GM04504 (cell line): Measurements from ENCODE around the gene ZBTB3.
A peak's percentile ranks its signal among the peaks of the same experiment; 100 is the strongest.
"Not testable (repeated sequence)": the region's sequence is repeated elsewhere in the genome, so short reads cannot be mapped to it uniquely, and the experiment has no call there.

Source experiments
- DNase-seq: peaks from one replicate; pipeline ENCODE4 v3.0.0-alpha.2; 2012; ENCODE audit warnings: low read depth

The ZBTB3 gene

DNA sequence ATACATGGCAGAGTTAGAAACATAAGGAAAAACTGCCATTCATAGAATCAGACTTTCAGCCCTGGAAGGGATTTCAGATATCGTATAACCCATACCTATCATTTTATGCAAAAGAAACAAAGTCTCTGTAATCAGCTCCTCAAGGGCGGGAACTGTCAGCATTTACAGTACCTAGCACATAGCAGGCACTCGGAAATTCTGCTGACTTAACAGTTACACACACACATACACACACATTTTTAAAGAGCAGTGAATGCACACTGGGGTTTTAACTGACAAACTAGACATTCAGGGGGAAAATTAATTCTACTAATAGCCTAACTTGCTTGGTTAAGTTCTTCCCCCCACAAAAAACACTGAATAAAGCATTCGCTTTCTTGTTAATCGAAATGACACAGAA is 37.8 kb downstream of the ZBTB3 start:
- DNase-seq, result no peak

DNA sequence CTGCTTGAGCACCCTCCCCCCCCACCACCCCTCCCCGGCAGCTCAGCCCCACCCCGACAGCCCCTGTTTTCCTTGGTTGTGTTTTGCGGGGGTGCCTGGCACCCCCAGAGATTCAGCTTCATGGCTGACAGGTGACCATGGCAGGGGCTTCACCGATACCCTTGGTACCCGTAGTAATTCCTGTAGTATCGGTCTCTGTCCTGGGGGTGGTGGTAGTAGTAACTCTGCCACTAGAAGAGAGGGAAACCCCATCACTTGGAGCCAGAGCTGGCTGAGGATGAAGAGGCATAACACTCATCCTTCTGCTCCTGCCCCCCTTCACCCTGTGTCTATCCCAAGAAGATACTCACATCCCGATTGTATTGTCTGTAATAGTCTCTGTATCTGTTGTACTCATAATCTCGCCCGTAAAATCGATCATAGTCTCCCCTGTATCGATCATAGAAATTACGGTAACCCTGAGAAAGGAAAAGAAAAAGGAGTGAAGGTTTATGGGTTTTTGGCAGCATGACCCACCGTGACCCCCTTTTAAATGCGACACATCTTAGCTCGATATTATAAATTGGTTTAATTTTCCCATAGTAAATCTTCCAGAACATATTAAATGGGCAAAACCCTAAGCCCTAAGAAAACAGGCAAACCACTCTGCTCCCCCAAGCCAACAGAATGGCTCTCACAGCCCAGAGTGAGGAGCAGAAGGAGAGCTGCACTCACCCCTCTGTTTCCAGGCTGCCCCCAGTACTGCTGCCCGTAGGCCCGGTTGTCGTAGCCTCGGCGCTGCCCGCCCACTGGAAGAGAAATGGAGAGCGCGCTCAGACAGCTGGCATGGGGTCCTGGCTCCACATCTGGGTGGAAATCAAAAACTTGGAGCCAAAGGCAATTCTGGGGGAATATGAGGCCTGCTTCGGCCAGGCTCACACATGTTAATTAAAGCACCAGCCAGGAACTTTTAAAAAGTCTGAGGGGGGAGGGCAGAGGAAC is 38.5 kb downstream of the ZBTB3 start:
- no peak for DNase-seq

DNA sequence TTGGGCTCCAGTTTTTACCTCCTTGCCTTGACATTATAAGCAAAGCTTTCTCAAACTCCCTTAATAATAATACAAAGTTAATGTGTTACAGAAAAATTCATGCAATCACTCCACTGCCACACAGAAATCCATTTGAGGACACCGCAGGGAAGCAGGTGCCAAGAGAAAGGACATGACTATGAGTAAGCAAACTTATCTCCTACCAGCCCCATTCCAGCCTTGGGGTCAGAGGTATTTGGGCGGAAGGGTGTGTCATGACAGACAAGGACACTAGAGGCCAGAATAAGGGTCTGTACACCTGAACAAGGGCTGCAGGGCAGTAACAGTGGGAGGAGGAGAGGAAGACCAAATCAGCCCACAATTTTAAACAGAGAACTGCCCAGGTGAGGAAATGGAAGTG is 40.6 kb downstream of the ZBTB3 start:
- DNase-seq, result no peak

DNA sequence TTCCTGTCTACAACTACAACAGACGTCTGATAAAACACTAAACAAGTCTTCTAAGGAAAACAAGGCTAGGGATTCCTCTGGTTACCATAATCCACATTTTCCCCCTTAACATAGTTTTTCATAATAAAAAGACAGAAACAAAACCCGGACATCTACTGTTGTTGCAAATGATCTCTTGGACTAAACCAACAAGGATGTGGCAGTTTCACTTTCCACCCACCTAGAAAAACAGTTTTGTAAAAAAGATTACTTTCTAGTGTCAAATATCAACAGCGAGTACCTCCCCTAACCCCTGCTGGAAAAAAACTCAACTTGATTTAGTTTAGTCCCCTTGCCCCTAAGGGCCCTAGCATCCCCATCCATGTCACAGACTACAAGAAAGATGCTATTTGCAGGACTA is 41.1 kb downstream of the ZBTB3 start:
- no peak for DNase-seq

DNA sequence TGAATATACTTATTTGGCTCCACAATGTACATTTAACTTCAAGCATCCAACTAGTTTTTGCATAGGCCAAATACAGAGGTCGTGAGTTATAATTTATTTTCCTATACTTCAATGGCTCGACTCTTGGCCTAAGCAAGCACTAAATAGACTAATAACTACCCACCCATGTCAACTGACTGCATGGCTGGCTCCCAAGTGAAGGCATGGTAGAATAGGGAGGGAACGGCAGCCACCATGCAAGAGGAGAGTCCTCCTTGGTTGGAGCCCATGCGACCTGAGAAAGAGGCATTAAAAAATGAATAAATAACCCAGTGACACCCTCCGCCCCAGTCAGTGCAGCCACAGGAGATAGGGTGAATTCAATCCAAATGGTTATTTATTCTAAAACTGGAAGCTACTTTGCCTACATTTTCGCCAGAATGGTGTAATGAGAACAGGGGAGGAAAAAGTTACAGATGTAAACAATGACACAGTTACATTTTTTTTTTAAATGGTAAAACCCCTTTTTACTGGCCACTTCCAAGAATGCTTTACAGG is 41.6 kb downstream of the ZBTB3 start:
- no peak for DNase-seq

DNA sequence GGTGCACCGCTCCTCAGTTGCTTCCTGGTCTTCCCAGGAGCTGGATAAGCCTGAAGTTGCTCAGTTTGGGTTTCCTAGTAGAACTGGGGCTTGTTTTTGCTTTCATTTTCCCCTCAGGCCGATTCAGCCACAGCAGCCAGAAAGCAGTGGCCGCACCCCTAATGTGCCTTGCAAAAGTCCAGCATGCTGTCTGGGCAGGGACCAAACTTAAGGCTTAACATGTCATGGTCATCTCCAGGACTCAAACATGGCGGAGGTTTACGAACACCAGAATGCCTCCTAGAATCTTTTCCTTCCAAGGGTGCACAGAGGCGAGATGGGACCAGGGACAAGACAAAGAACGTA is 44.0 kb downstream of the ZBTB3 start:
- DNase-seq, result no peak

DNA sequence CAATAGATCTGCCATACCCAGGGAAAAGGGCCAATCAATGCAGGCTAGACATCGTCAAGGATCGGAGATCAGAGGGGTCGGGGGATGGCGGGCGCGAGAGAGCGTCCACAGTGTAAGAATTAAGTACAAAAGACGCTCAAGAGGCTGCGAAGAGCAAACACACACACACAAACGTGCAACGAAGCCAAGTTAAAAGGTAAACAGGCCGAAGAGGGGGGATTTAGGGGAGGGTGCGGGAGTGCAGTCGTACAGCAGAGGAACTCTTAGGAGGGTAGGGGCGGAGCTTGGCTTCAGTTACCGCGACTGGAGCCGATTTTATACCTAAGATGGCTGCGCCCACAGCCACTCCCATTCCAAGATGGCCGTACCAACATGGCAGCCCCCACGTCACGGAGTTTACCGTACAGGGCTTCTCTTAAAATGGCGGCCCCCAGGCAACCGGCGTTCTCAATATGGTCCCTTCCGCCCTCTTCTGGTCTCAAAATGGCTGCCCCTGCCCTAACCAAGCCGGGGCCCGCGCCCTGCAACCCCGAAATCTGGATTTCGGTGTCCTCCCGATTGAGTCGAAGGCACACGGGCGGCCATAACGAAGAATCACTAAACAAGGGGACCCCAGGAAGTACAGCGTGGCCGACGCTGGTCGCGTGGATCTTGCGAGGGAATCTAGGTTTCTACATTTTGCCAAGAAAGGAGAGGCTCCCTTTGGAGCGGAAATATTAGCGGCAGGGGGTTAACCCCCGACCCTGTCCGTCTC is 44.5 kb downstream of the ZBTB3 start:
- DNase-seq, result peak; percentile 94

DNA sequence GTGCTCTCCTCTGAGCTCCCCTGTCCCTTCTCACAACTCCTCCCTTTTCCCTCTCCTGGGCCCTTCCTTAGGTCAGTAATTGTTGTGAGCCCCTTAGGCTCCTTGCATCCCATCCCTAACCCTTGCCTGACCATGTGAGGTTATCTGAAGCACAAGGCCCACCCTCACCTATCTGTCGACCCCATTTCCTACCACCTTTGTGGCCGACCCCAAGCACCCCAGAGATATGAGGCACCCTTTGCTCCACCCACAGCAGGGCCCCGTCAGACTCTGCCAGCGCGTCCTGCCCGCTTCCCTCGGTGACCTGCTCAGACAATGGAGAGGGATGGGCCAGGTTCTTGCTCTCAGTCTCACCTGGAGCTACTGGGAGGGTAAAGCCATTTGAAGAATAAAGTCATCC is 45.2 kb downstream of the ZBTB3 start:
- no peak for DNase-seq

DNA sequence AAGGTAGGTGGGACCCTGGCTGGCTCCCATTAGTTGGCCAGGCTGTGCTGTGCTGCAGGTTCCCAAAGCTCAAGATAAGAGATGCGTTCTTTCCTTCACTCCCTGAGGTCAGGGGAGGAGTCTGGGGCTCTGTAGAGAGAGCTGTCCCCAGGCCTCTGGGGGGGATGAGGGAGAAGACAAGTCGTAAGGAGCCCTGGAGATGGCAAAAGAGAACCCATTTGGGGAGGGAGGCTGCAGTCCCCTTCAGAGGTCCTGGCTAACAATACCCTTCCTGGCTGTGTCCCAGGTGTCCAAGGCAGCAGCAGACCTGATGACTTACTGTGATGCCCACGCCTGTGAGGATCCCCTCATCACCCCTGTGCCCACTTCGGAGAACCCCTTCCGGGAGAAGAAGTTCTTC is 45.6 kb downstream of the ZBTB3 start:
- DNase-seq, result no peak

DNA sequence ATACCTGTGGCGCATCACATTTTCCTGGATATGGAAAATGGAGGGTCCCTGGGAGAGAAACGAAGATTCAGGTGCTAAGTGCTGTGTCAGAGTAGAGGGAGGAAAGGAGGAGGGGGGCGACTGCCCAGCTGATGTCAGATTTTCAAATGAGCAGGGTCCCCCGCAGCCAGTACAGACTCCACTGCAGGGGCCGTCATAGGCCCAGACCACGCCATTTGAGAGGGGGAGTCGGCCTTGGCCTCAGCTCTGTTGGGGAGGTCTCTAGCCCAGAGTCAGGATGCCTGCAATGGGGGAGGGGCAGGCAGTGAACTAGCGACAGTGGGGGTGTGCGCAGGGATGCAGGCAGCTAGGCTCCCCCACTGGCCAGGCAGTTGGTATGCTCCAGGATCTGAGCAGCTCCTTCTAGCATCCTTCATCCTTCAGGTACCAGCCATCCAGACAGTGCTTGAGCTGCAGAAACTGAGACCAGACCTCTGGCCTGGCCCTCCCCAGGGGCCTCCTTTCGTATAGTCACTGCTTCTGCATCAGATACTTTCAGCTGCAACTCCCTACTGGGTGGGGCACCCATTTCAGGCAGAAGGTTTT is 46.6 kb downstream of the ZBTB3 start, which contains the start of the genes BSCL2 and GNG3:
Gene BSCL2, minus strand, starts transcription at position 148 of the 585 bp plus-strand sequence. CDS start 229 bp downstream, outside the sequence.
Gene GNG3, plus strand, starts transcription at position 400 of the 585 bp plus-strand sequence. CDS start 620 bp downstream, outside the sequence.
- DNase-seq, result no peak

DNA sequence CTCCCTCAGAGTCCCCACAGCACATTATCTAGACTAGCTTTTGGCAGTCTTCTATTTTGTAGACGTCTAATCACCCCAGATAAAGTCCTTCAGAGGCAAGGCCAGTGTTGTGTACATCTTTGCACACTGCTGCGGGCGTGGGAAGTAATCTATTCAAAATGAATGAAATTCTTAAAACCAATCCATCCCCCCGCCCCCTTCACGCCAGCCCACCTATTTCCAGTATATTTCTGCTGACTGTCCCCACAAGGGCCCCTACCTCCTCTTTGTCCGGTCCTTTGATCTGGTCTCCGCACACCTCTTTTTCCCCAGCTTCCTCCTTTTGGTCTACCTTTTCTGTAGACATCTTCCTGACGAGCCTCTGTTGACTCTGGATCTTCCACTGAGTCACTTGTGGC is 47.1 kb downstream of the ZBTB3 start:
- DNase-seq, result no peak

DNA sequence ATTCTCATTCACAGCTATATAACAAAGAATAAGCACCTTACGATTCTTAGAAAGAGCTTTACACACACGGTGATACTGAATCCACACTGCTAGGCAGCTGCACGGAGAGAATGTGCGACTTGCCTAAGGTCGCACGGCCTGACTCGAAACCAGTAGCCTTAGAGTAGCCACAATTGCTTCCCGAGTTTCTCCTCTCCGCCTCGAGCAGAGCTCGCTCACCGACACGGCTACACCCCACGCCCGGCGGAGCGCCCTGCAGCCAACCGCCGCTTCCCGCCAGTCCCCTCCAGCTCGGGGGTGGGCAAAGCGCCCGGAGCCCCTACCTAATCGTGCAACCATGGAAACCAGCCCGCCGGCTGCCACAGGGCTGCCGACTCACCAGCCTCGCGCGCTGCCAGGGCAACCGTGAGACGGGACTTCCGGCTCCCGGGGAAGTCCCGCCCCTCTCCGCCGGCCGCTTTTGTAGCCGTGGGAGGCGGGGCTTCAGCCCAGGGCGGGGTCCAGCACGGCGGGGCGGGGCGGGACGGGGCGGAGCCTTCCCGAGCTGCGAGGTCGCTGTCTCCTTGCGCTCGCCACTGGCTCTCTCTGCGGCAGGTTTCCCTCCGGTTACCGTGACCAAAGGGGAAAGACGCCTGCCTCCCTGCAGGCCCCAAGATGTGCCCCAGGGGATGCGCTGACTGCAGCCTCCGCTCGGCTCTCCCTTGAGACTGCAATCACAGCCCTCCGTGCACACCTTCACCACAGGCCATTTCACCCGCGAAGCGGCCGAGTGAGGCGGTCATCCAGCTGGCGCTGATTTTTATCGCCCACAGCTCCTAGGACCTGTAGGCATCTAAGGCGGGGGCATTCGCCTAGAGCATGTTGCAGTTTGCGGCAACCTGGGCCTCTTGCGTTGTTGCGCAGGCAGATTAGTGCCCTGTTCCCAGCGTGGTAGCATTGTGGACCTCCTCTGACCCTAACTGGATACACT is 47.8 kb downstream of the ZBTB3 start:
- peak; percentile 82 for DNase-seq

DNA sequence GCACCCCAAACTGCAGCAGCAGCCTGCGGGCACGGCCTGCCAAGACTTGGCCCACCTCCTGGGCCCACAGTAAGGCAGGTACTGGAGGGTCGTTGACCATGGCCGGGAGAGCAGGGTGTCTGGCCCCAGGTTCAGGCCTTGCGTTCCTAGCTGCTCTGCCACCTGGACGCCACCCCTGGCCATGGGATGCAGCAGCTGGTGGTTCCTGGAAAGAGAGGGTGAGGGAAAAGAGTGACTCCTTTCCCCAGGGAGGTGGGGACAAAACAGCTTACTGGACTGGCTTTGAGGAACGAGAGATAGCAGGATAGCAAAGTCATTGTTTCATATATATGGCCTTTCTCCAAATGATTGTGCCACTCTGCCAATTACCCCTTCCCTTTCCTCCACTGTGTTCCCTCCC is 48.5 kb downstream of the ZBTB3 start:
- DNase-seq, result no peak

DNA sequence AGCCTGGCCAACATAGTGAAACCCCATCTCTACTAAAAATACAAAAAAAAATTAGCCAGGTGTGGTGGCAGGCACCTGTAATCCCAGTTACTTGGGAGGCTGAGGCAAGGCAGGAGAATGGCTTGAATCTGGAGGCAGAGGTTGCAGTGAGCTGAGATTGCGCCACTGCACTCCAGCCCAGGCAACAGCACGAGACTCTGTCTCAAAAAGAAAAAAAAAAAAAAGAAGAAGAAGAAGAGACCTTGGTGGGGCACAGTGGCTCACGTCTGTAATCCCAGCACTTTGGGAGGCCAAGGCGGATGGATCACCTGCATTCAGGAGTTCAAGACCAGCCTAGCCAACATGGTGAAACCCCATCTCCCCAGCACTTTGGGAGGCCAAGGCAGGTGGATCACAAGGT is 50.0 kb downstream of the ZBTB3 start:
- not testable (repeated sequence) for DNase-seq

DNA sequence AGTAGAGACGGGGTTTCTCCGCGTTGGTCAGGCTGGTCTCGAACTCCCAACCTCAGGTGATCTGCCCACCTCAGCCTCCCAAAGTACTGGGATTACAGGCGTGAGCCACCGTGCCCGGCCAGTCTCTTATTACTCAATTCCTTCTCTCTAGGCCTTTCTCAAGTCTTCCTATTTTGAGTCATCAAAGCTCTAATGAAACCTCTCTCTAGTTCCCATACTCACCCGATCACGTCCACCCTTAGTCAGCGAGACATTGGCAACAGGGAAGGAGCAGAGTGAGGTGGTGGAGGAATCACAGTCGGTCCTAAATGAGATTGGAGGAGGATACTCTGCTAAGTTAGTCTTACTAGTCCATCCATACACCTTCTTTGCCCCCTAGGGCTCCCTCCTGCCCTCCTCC is 51.7 kb downstream of the ZBTB3 start:
- DNase-seq, result no peak
